Activated CD4-positive, alpha-beta memory T cell treated with anti-CD3 and anti-CD28 coated beads for 36 hours (primary cell): Measurements from ENCODE around the gene PPFIBP2. TPM values are rescaled to one million over a fixed set of nuclear protein-coding genes. Genes with fewer than 3 reads are reported as not detected.

ENCODE experiments used
- CTCF ChIA-PET: fragments of 350-600 bp; sonication (Branson Sonifier 250); formaldehyde crosslinking; loops from one replicate; lab custom pipeline; 2021; ENCODE audit warnings: antibody characterized with exemption, inconsistent platforms; lab: Charles Lee
- POLR2A ChIA-PET: fragments of 350-600 bp; sonication (Branson Sonifier 250); formaldehyde crosslinking; loops from one replicate; lab custom pipeline; 2021; ENCODE audit warnings: antibody characterized with exemption; lab: Charles Lee
- DNase-seq: peaks from one replicate; pipeline ENCODE4 v3.0.0-alpha.2; 2020
- H3K27ac Mint-ChIP-seq: one replicate; pipeline ENCODE4 v1.8.0; 2021; ENCODE audit warnings: mixed read lengths
- H3K27me3 Mint-ChIP-seq: one replicate; pipeline ENCODE4 v1.8.0; 2021; ENCODE audit warnings: mixed read lengths
- H3K36me3 Mint-ChIP-seq: one replicate; pipeline ENCODE4 v1.8.0; 2021; ENCODE audit warnings: mixed read lengths
- H3K4me1 Mint-ChIP-seq: one replicate; pipeline ENCODE4 v1.8.0; 2021; ENCODE audit warnings: low read depth, mixed read lengths
- H3K4me3 Mint-ChIP-seq: one replicate; pipeline ENCODE4 v1.8.0; 2021; ENCODE audit warnings: mild to moderate bottlenecking, mixed read lengths
- H3K9me3 Mint-ChIP-seq: one replicate; pipeline ENCODE4 v1.8.0; 2021; ENCODE audit warnings: mixed read lengths
- intact Hi-C: fragments of 100-400 bp; cut with micrococcal nuclease; formaldehyde crosslinking; loops from one replicate; pipeline ENCODE4 v1.15.1; 2023
- total RNA-seq, 2 experiments: library from RNA; stranded (reverse); gene quantifications; one replicate each; pipeline ENCODE4 v1.2.3, GENCODE V29; 2021

The PPFIBP2 gene
- 1 to 10 TPM; 8.8 to 9.2 TPM for total RNA-seq

GRCh38 chr11:7513234-7514098 is at the start of gene PPFIBP2:
Gene PPFIBP2, plus strand, starts transcription at chr11:7513999. Its CDS starts 35,477 bp downstream, at chr11:7549476.
- no peaks in the 10 kb centered on the region for H3K9me3 Mint-ChIP-seq
- H3K4me3 Mint-ChIP-seq: peak within 1 kb of the TSS; percentile 85
- H3K27me3 Mint-ChIP-seq: no peaks in the 10 kb centered on the region
- CTCF ChIA-PET: interaction anchor here (0.6 to 5.3 kb wide), 29 partner anchors 8 to 474 kb away, joined by 3 to 41 read pairs (median 4); partner anchors contain the start of gene EIF3F
- POLR2A ChIA-PET: no interaction called here
- H3K36me3 Mint-ChIP-seq: no peaks in the 10 kb centered on the region
- intact Hi-C loops: loop anchor here (1.0 to 2.0 kb wide), 5 partner anchors 25 to 474 kb away; partner anchors contain the start of gene EIF3F
- peaks cover 24% of the 10 kb centered on the region for H3K4me1 Mint-ChIP-seq
- DNase-seq: peak; percentile 88
- peak within 1 kb of the TSS; percentile 80 for H3K27ac Mint-ChIP-seq

GRCh38 chr11:7467652-7468051 is 46.1 kb upstream of the PPFIBP2 start:
- ChIA-PET POLR2A (no interaction called here), CTCF (interaction anchor here (0.9 kb wide), 1 partner anchor 24 kb away, joined by 3 read pairs; no protein-coding TSS in a partner anchor)
- DNase-seq: peak; percentile 27
- Mint-ChIP-seq H3K27me3 (no peaks in the 10 kb centered on the region), H3K4me1 (peaks cover 4% of the 10 kb centered on the region), H3K4me3 (no peak overlapping the region), H3K9me3 (no peaks in the 10 kb centered on the region), H3K36me3 (no peaks in the 10 kb centered on the region), H3K27ac (no peak overlapping the region)
- intact Hi-C loops: no loop called here

GRCh38 chr11:7469351-7469865 is 44.4 kb upstream of the PPFIBP2 start:
- no peaks in the 10 kb centered on the region for H3K4me1 Mint-ChIP-seq
- DNase-seq: no peak
- intact Hi-C loops: no loop called here
- ChIA-PET CTCF (no interaction called here), POLR2A (no interaction called here)
- H3K9me3 Mint-ChIP-seq: no peaks in the 10 kb centered on the region
- no peak overlapping the region for H3K27ac Mint-ChIP-seq
- H3K36me3 Mint-ChIP-seq: no peaks in the 10 kb centered on the region
- H3K4me3 Mint-ChIP-seq: no peak overlapping the region
- no peaks in the 10 kb centered on the region for H3K27me3 Mint-ChIP-seq

GRCh38 chr11:7471071-7471470 is 42.7 kb upstream of the PPFIBP2 start:
- CTCF ChIA-PET: no interaction called here
- Mint-ChIP-seq H3K4me3 (no peak overlapping the region), H3K27me3 (no peaks in the 10 kb centered on the region), H3K27ac (no peak overlapping the region), H3K4me1 (no peaks in the 10 kb centered on the region), H3K9me3 (no peaks in the 10 kb centered on the region), H3K36me3 (no peaks in the 10 kb centered on the region)
- POLR2A ChIA-PET: no interaction called here
- intact Hi-C loops: no loop called here
- DNase-seq: no peak

- Mint-ChIP-seq H3K4me3 (no peak overlapping the region), H3K27me3 (no peaks in the 10 kb centered on the region), H3K9me3 (no peaks in the 10 kb centered on the region), H3K27ac (no peak overlapping the region), H3K36me3 (no peaks in the 10 kb centered on the region), H3K4me1 (no peaks in the 10 kb centered on the region)
- intact Hi-C loops: no loop called here
- ChIA-PET CTCF (no interaction called here), POLR2A (no interaction called here)
- no peak for DNase-seq
These were observed 40.1 kb upstream of the PPFIBP2 start for GRCh38 chr11:7473717-7474116.

GRCh38 chr11:7480113-7480512 is 33.7 kb upstream of the PPFIBP2 start:
- H3K27me3 Mint-ChIP-seq: no peaks in the 10 kb centered on the region
- H3K4me3 Mint-ChIP-seq: no peak overlapping the region
- no peak for DNase-seq
- intact Hi-C loops: no loop called here
- no peak overlapping the region for H3K27ac Mint-ChIP-seq
- H3K4me1 Mint-ChIP-seq: no peaks in the 10 kb centered on the region
- no peaks in the 10 kb centered on the region for H3K36me3 Mint-ChIP-seq
- POLR2A ChIA-PET: no interaction called here
- CTCF ChIA-PET: no interaction called here
- no peaks in the 10 kb centered on the region for H3K9me3 Mint-ChIP-seq

GRCh38 chr11:7484131-7484530 is 29.7 kb upstream of the PPFIBP2 start:
- no peak for DNase-seq
- ChIA-PET POLR2A (no interaction called here), CTCF (no interaction called here)
- Mint-ChIP-seq H3K9me3 (no peaks in the 10 kb centered on the region), H3K27me3 (no peaks in the 10 kb centered on the region), H3K36me3 (no peaks in the 10 kb centered on the region), H3K4me1 (no peaks in the 10 kb centered on the region), H3K4me3 (no peak overlapping the region), H3K27ac (no peak overlapping the region)
- intact Hi-C loops: no loop called here

GRCh38 chr11:7484645-7485044 is 29.2 kb upstream of the PPFIBP2 start:
- H3K9me3 Mint-ChIP-seq: no peaks in the 10 kb centered on the region

GRCh38 chr11:7485186-7486097 is 28.4 kb upstream of the PPFIBP2 start, which contains the start of gene OLFML1:
Gene OLFML1, plus strand, starts transcription at chr11:7485506. Its CDS starts 370 bp downstream, at chr11:7485876.
- DNase-seq: no peak
- ChIA-PET CTCF (interaction anchor here (0.5 kb wide), 1 partner anchor 23 kb away, joined by 3 read pairs; no protein-coding TSS in a partner anchor), POLR2A (no interaction called here)
- intact Hi-C loops: no loop called here
- no peaks in the 10 kb centered on the region for H3K27me3 Mint-ChIP-seq
- no peak within 1 kb of the TSS for H3K27ac Mint-ChIP-seq
- H3K9me3 Mint-ChIP-seq: no peaks in the 10 kb centered on the region
- no peak within 1 kb of the TSS for H3K4me3 Mint-ChIP-seq
- no peaks in the 10 kb centered on the region for H3K36me3 Mint-ChIP-seq
- H3K4me1 Mint-ChIP-seq: no peaks in the 10 kb centered on the region

More at GRCh38 chr11:7484645-7485044, 29.2 kb upstream of the PPFIBP2 start:
- ChIA-PET CTCF (no interaction called here), POLR2A (no interaction called here)
- DNase-seq: no peak
- no peak overlapping the region for H3K4me3 Mint-ChIP-seq
- H3K36me3 Mint-ChIP-seq: no peaks in the 10 kb centered on the region
- H3K4me1 Mint-ChIP-seq: no peaks in the 10 kb centered on the region
- no peaks in the 10 kb centered on the region for H3K27me3 Mint-ChIP-seq
- intact Hi-C loops: no loop called here
- H3K27ac Mint-ChIP-seq: no peak overlapping the region

GRCh38 chr11:7486098-7486780 is 27.6 kb upstream of the PPFIBP2 start:
- ChIA-PET CTCF (no interaction called here), POLR2A (no interaction called here)
- no peak for DNase-seq
- Mint-ChIP-seq H3K4me1 (no peaks in the 10 kb centered on the region), H3K9me3 (no peaks in the 10 kb centered on the region), H3K27ac (no peak overlapping the region), H3K27me3 (peaks cover 2% of the 10 kb centered on the region), H3K36me3 (no peaks in the 10 kb centered on the region), H3K4me3 (no peak overlapping the region)
- intact Hi-C loops: no loop called here

GRCh38 chr11:7486781-7487140 is 27.0 kb upstream of the PPFIBP2 start:
- no peaks in the 10 kb centered on the region for H3K9me3 Mint-ChIP-seq
- peaks cover 2% of the 10 kb centered on the region for H3K27me3 Mint-ChIP-seq
- DNase-seq: no peak
- H3K27ac Mint-ChIP-seq: no peak overlapping the region
- ChIA-PET CTCF (no interaction called here), POLR2A (no interaction called here)
- H3K4me3 Mint-ChIP-seq: no peak overlapping the region
- no peaks in the 10 kb centered on the region for H3K4me1 Mint-ChIP-seq
- intact Hi-C loops: no loop called here
- H3K36me3 Mint-ChIP-seq: no peaks in the 10 kb centered on the region
